ENCODE results near the gene TIMMDC1.

DNA sequence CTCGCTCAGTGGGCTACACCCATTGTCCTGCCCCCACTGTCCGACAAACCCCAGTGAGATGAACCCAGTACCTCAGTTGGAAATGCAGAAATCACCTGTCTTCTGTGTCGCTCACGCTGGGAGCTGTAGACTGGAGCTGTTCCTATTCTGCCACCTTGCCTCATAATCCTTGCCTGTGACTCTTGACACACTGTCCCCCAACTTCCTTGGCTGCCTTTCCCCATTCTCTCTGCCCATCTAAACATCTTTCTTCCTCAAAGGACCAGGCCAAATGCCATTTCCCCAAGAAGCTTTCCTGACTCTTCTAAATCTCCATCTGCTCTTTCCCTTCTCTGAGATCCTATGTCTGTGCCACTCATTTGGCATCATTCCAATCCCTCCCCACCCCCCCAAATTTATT lies 70.8 kb downstream of the TIMMDC1 start:
- TF ChIP-seq, protein P1, sequence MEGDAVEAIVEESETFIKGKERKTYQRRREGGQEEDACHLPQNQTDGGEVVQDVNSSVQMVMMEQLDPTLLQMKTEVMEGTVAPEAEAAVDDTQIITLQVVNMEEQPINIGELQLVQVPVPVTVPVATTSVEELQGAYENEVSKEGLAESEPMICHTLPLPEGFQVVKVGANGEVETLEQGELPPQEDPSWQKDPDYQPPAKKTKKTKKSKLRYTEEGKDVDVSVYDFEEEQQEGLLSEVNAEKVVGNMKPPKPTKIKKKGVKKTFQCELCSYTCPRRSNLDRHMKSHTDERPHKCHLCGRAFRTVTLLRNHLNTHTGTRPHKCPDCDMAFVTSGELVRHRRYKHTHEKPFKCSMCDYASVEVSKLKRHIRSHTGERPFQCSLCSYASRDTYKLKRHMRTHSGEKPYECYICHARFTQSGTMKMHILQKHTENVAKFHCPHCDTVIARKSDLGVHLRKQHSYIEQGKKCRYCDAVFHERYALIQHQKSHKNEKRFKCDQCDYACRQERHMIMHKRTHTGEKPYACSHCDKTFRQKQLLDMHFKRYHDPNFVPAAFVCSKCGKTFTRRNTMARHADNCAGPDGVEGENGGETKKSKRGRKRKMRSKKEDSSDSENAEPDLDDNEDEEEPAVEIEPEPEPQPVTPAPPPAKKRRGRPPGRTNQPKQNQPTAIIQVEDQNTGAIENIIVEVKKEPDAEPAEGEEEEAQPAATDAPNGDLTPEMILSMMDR (IDR thresholded peaks at IDR 0.05; ENCODE audit: insufficient read depth, low read length, poor library complexity, severe bottlenecking): no peak
- TF ChIP-seq EZH2phosphoT487 (conservative IDR thresholded peaks at IDR 0.05; ENCODE audit: low read length): no peak
